ENCODE measurements around the gene C6orf132. TPM values are rescaled to one million over a fixed set of nuclear protein-coding genes. Genes with fewer than 3 reads are reported as not detected.

C6orf132 gene
- total RNA-seq, 1 experiment from 2014 or later: 48.4 TPM

- no CpG with 5 or more reads among the region's 2 CpGs for WGBS (ENCODE audit: extremely low coverage, insufficient read length, low lambda C conversion rate)
- no peak overlapping the region for H2BK120ac ChIP-seq (ENCODE audit: low read depth, low read length, poor library complexity, severe bottlenecking)
- no peak overlapping the region for H3K4me2 ChIP-seq (ENCODE audit: insufficient read depth, insufficient read length, low read length)
- H3K23me2 ChIP-seq (ENCODE audit: insufficient read length, low read depth, low read length, poor library complexity, severe bottlenecking): no peaks in the 10 kb centered on the region
- H3K4me1 Mint-ChIP-seq: peaks cover 28 to 45% of the 10 kb centered on the region in 2 experiments
- H4K5ac ChIP-seq (ENCODE audit: insufficient read length, low read depth, low read length): no peak overlapping the region
- TF ChIP-seq CTCF (conservative IDR thresholded peaks at IDR 0.05): no peak
- H3T11ph ChIP-seq (ENCODE audit: low read length): no peak overlapping the region
- H2BK12ac ChIP-seq (ENCODE audit: insufficient read length, low read depth, low read length): no peak overlapping the region
- H3K9ac ChIP-seq (ENCODE audit: extremely low read depth, insufficient read length, low read length): no peak overlapping the region
- no peak overlapping the region for H2AFZ ChIP-seq (ENCODE audit: low read length)
- H3K36me3 Mint-ChIP-seq (ENCODE audit: insufficient read depth in 1 of 3, low read depth in 3 of 3): no peaks in the 10 kb centered on the region
- H2BK5ac ChIP-seq (ENCODE audit: insufficient read length, low read length): no peak overlapping the region
- no peak overlapping the region for H3K23ac ChIP-seq (ENCODE audit: insufficient read length, low read depth, low read length)
- H2AK5ac ChIP-seq (ENCODE audit: insufficient read length, low read length): no peak overlapping the region
- H3K27me3 ChIP-seq (ENCODE audit: insufficient read depth, low read length): peaks cover 2% of the 10 kb centered on the region; the same call in 1 of the 2 replicates
- H2BK15ac ChIP-seq (ENCODE audit: low read depth, low read length): no peak overlapping the region
- H3K9me3 Mint-ChIP-seq: no peaks in the 10 kb centered on the region
- no peak overlapping the region for H4K91ac ChIP-seq (ENCODE audit: insufficient read length, low read depth, low read length)
- H3K4me3 Mint-ChIP-seq: no peak overlapping the region
- H4K20me1 ChIP-seq (ENCODE audit: control insufficient read depth, insufficient read depth, insufficient read length): no peaks in the 10 kb centered on the region
- H3K18ac ChIP-seq (ENCODE audit: insufficient read length, low read depth, low read length): no peak overlapping the region
- no peak for DNase-seq
- H4K8ac ChIP-seq (replicated peaks; ENCODE audit: insufficient read length, low read depth, low read length): no peak overlapping the region
- no peaks in the 10 kb centered on the region for H3K79me2 ChIP-seq (ENCODE audit: insufficient read depth, low read length)
- no peaks in the 10 kb centered on the region for H3K9me3 ChIP-seq (ENCODE audit: control insufficient read depth, low read depth, low read length)
- no peak overlapping the region for H3K4ac ChIP-seq (ENCODE audit: low read depth, low read length)
- no peaks in the 10 kb centered on the region for H3K79me1 ChIP-seq (ENCODE audit: insufficient read depth, low read depth, low read length, poor library complexity, severe bottlenecking)
- peaks cover 30% of the 10 kb centered on the region for H3K27me3 Mint-ChIP-seq (ENCODE audit: low read depth)
- no peak overlapping the region for H2BK20ac ChIP-seq (ENCODE audit: low read depth, low read length, poor library complexity, severe bottlenecking)
- H3K4me1 ChIP-seq (ENCODE audit: insufficient read depth, low read length): no peaks in the 10 kb centered on the region; the same call in 1 of the 2 replicates
- H3K27ac Mint-ChIP-seq: no peak overlapping the region
- no peak overlapping the region for H3K14ac ChIP-seq (ENCODE audit: insufficient read depth, low read length)
- H3K27ac ChIP-seq (ENCODE audit: insufficient read length, low read depth, low read length): no peak overlapping the region
- H3K56ac ChIP-seq (ENCODE audit: insufficient read length, low read depth, low read length): no peak overlapping the region
Measured at GRCh38 chr6:42158011-42158410, 15.6 kb upstream of the C6orf132 start.
